ENCODE results near the gene BCAS3.
A peak's percentile ranks its signal among the peaks of the same experiment; 100 is the strongest.

BCAS3 gene

DNA sequence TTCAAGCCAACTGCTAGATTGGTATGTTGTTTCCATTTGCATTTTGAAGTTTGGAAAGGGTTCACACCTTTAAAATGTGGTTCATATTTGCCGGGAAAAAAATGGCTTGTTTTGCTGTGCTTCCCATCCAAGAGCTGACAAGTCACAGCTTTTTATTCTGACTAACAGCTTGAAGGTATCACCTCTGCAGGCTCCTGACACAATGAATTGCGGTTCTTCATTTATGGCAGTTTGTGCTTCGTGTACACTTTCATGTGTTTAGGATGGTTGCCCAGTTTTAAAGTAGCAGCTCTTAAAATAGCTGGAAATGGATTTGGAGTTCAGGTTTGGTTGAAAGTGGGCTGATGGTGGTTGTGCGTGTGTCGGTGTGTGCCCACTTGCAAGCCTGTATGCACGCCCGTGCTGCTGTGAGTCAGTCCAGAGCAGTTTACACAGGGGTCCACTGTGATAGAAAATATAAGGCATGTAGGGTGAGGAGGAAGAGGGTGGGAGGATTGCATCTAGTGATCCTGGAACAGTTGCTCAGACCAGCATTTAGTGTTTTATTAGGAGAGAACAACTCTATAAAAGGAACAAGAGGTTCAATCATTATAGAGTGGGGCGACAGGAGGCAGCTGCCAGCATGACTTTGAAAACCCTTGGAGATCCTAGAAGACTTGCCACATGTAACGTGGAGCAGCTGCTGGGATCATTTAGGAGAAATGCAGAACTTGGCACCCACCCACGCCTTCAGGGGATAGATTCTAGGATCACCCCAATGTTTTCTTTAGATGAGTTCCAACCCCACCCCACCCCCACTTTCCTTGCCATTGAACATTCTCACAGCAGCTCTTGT, 614.0 kb downstream of the BCAS3 start:
- no peak for DNase-seq (ENCODE audit: low read depth)

DNA sequence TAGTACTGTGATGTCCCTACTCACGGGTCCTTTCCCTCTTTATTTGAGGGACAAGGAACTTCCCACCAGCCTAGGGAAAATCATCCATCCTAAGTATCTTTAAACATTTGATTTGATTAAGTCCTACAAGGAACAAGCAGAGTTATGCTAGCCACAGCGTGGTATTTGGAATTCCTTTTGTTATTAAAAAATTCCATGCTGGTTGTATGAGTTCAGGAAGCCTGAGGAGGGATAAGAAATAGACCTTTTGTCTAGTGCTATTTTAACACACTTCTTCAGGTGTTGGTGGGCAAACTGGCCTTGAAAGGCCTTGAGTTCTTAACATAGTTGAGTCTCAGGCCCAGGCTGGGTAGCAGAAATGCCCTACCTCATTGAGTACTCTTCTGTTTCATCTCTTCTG, 616.6 kb downstream of the BCAS3 start:
- no peak for DNase-seq (ENCODE audit: low read depth)

DNA sequence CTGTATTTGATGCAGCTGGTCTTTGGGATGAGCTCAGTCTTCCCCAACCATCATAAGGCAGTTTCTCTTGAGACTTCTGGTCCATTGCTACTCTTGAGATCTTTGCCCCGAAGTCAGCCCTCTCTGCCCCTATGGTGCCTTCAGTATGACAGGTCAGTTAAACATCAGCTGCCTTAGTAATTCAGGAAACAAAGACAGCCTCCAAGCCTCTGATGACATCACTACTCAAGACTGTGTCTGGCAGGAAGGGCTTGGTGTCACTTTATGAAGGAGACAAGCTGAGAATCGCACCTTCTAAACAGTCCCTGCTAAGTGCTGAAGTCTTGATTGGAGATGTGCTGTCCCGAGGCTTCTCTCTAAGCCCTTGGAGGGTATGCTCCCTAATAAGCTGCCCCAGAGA, 617.1 kb downstream of the BCAS3 start:
- peak; percentile 30 for DNase-seq (ENCODE audit: low read depth)

DNA sequence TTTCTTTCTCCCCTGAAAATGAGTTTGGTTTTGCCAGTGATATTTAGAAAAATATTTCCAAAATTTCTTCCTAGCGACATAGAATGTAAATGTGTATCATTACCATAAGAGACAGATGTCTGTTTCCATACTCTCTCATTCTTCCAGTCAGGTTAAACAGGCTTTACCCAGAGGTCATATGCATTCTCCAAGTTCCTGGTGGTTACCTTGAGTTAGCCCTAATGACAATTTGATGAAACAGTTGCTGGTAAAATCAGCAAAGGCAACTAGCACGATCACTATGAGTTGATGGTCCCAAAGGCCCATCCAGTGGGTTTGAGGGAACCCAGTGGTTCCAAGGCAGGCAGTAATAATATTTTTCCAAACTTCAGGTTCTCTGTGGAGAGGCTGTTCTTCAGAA, 618.4 kb downstream of the BCAS3 start:
- no peak for DNase-seq (ENCODE audit: low read depth)

DNA sequence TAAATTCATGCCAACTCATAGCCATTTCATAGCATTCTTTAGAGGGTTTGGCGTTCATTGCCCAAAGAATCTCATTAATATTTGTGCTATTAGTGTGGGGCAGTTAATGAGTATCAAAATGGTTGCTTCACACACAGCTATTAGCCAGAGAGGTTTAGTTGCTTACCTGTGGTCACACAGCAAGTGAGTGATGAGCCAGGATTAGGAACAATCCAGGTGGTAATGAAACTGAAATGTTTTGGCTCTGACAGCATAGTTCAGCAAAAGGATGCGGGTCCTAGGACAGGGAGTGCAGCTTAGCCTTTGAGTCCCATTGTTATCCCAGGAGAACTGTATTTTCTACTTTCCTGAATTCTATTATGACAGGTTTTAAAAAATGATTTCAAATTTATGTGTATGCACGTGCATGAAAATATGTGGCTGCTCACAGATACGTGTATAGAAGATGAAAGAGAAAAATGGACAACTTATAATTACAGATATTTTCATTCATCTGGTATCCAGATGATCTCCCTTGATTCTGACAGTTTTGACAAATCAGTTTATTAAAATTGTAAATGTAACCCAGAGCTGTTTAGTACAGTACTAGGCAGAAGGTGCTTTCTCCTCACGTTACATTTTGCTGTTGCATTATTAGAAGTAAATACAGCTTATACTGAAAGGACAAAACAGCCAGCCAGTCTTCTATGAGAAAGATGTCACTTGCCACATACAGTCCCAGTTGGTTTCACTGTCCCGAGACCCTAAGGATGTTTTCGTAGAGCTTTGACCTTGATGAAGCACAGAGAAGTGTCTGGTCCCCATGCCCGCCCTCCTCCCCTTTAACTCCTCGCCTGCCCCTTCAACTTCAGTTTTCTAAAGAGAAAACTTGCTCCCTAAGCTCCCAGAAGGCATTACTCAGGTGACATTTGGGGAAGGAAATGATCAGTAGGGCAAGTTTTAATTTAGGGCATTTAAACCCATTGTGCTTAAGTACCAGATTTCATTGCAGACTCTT, 622.2 kb downstream of the BCAS3 start:
- no peak for DNase-seq (ENCODE audit: low read depth)

DNA sequence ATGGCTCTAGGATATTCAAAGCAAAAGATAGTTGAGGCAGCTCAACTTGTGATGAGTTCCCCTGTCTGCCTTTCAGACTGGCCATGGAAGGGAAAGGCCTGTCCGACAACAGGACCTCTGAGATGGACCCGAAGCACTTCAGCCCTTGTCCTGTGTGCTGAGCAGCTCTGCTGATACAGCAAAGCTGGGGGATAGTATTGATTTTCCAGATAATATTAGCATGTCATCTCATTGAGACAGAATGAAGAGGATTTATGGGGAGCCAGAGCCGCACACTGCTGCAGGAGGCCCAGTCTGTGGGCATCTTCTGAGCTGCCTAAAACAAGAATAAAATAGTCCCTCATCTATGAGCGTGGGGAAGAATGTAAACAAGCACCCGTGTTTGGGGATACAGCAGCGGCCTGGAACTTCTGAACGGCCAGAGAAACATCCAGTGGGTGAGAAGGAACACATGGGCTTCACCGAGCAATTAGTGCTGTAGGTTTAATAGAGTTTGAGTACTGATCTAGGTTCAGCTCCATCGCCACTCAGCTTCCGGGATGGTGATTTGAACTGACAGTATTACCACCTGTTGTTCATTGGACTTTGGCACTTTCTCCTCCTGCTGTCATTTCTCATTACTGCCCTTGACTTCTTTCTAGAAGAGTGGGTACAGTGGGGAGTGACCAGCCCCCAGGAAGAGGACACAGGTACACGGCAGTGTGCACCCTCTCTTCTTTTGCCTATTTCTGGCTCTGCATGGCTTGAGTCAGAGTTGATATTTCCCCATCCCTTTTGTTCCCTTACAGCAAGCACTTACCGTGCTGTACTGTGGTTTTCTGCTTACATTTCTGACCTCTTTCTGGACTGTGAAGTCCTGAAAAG, 625.5 kb downstream of the BCAS3 start:
- DNase-seq (ENCODE audit: low read depth), result no peak

DNA sequence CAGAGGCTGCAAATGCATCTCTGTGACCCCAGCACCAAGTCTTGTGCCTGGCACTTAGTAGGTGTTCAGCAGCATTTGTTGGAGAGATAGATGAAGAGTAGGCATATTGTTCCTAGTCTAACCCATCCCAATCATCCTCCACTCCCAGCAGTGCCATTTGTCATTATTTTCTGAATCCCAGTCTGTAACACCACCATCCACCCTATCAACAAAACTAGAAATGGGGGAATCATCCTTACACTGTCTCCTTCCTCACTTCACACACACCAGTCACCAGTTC, 626.1 kb downstream of the BCAS3 start:
- DNase-seq (ENCODE audit: low read depth), result no peak

DNA sequence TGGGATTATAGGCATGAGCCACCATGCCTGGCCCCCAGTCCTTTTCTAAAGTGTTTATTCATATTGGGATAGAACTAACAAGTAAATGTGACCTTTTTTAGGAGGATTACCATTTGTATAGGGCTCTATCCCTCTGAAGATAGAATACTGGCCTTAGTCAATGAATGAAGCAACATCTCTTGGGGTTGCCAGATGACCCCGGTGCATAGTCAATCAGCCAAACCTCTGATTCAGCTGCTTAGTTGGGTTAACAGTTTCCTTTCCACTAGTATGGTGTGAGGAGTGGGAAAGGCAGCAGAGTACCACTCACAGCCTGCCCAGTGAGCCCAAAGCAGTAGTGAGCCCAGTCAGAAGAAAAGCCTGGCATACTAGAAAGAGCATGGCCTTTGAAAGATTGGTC, 627.4 kb downstream of the BCAS3 start:
- DNase-seq (ENCODE audit: low read depth), result no peak

DNA sequence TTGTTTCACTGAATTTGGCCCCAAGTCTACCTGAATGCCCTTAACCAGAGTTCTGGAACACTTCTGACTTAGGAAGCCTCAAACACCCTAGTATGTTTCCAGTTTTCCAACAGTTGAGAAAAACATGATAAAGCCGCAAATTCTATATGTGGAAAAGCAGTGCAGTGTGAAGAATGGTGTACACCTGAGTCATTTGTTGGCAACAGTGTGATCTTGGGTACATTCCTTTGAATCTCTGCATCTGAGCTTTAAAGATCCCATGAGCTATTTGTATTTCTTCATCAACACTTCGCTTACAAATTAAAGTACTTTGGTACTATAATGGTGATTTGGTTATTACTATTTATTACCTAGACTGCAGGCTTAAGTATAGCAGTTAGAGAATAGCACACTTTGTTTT, 628.4 kb downstream of the BCAS3 start:
- DNase-seq (ENCODE audit: low read depth), result no peak

DNA sequence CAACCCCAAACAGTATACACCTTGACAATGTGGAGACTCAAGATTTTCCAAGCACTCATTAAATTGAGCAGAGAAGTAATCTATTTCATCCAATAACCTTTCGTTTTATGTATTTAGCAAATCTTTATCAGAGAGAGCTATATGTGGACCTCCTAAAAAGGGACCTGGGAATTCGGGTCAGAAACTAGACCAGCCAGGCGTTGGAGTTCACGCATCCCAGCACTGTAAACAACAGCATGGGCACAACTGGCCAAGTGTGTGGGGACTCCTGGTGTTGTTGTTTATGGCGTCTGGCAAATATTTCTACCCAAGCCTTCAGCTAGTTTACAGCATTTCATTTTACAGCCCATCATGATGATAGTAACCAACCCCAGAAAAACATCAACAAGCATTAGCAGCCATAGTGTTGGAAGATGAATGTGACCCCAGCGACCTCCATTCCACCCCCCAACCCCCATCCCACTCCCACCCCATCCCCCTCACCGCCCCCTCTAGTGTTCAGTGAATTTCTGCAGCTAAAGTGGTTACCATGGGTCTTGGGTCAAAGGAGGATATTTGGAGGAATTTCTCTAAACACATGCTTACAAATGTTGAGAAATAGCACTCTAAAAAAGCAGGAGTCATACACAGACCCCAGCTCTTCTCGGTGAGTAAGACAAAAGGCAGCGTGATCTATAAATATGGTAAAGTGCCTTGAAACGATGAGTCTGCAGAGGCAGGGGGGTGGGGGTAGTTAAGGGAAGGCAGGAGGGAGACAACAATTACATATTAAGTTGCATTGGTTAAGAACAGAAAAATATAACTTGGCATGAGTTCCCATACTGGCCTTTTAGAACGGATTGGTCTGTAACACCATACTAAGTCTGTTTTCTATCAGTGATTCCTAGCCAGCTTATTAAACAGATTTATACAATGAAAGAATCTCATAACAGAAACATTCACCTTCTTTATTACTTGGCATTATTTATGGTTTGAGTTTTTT, 630.5 kb downstream of the BCAS3 start:
- peak; percentile 96 for DNase-seq (ENCODE audit: low read depth)

DNA sequence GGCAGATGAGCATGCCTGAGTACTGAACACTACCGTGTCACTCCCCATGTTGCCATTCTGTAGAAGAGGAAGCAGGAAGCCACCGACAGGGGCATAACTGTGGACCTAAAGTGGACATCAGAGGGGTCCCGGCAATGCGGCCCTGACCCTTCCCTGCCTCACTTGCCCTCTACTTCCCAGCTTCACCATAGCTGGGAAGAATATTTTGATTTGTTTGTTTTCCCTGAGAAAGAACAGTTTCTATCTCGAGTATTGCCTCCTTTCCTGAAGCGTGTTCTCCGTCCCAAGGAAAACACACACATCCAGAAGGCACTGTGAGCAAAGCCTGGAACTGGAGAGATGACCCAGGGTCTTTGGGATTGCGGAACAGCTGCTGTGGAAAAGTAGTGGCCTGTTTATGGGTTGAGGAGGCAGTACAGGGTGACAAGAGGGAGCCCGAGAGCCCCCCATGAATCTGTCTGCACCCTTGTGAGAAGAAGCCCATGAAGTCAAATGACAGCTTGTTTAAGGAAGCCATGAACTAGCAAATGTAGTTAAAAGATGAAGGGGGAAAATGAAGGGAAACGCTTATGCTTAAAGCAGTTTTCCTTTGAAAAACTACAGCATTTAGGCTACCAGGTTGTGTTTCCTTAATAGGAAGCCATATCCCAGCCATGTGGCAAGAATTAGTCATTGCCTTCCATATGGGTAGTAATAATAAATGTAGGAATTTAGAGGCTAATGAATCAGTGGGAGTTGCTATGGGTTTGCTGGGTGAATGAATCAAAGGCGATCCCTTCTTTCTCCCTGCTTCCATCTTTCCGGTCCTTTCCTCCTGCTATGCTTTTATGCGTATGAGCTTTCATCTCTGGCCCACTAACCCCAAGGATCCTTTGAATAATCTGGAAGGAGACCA, 632.0 kb downstream of the BCAS3 start:
- DNase-seq (ENCODE audit: low read depth), result peak; percentile 55

DNA sequence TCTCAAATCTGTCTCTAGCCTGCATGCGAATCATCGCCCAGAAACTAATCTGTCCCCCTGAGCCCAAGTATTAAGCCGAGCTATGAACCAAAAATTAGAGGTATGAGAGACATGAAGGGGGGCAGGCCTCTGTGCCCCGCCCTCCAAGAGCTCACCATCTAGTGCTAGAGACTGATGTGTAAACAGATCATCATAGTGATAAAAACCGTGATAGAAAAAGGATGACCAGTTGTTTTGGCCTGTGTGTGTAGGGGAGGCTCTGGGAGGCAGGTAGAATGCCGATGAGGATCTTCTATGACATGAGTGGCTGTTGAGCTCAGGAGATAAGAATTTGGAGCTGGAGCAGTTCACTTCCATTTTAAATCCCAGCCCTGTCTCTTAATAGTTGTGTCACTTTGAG, 632.9 kb downstream of the BCAS3 start:
- no peak for DNase-seq (ENCODE audit: low read depth)

DNA sequence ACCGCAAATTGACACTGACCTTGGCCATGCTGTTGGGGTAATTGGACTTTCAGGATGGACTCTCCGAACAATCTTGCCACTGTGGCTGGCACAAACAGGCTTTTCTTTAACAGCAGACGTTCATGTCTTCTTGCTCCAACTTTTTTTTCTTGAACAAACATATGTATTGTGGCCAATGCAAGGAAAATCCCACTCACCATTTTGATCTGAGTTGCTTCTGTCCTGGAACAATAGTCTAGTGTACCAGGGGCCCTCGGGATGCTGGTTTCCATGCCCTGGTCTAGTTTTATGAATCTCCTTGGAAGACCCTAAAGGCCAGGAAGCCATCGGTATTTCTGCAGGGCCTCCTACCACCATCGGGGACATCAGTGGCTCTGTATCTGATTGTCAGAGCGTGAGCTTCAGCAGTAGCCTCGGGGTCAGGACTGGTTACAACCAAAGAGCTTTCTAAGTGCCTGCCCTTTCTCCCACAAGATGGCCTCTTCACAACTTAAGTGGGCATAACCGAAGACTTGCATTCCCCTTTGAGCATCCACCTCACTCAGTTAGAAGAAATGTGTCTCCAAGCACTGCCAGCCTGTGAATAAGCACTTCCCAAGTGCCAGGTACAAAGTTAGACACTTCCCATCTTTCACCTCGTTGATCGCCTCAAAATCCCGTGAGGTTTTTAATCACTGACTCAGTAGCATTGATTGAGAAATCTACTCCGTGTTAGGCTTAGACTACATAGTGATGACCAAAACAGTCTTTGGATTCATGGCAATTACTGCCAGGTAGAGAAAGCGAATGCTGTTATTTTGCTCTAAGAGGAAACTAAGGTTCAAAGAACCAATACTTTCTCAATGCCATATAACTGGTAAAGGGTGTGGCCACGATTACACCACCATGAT, 635.0 kb downstream of the BCAS3 start:
- no peak for DNase-seq (ENCODE audit: low read depth)

DNA sequence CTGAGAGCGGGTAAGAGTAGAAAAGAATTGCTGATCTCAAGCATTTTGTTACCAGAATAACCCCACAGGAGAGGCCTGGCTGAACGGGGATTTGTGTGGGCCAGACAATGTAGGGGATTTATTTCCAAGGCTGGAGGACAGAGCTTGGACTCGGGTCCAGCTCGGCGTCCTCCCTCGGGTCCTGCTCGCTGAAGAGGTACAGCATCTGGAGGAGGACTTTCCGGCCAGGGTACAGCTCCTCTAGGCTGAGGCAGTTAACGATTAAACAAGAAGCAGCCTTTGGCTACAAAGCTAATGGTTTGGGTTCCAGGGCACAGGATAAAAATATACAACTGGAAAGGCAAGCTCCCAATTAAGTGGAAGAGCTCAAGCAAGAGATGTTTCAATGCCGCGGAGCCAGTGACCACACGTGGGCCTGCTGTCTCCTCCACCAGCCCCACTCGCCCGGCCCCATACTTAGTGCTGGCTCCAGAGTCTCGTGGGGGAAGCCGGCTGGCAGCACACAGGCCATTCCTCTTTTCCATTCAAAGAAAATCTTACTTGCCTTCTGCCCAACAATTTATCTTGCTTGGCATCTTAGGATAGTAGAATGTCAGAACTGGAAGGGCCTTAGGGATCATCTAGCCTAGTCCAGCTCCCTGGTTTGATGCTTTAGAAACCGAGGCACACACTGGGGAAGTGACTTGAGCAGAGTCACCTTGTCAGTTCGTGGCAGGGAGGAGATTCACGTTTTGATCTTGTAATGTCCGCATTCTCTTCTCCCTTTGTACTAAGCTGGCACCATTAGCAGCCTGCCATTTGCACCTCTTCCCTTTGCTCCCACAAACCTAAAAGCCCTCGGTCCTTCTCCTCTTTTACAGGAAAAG, 636.0 kb downstream of the BCAS3 start:
- DNase-seq (ENCODE audit: low read depth), result no peak

DNA sequence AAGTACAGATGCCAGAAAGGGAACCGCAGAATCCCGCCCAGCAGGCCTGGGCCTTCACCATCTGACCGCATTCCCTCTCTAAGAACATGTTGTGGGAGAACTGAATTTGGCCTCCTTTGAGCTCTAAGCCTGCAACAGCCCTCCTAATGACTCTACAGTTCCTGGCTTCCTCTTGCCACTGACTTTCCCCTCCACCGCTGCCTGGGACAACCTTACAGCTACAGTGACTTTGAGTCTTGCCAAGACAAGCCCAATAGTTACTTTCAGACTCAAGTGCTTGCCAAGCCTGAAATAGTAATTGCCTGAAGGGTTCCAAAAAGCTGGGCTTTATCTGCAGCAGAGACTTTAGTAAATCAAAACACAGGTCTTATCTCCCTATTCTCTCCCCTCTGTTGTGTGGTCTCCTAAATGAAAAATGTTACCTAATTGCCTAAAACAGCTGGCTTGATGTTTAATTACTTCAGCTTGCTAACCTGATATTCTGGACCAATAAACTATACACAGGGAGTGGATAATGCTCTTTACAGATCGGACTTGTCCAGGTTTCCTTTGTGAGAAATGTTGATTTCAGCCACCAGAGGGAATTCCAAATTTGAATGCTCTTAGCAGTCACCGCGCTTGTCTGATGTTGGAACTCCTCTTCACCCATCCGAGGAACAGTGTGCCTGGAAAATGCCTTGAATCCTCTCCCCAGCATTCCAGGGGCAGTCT, 636.9 kb downstream of the BCAS3 start:
- DNase-seq (ENCODE audit: low read depth), result peak; percentile 57

DNA sequence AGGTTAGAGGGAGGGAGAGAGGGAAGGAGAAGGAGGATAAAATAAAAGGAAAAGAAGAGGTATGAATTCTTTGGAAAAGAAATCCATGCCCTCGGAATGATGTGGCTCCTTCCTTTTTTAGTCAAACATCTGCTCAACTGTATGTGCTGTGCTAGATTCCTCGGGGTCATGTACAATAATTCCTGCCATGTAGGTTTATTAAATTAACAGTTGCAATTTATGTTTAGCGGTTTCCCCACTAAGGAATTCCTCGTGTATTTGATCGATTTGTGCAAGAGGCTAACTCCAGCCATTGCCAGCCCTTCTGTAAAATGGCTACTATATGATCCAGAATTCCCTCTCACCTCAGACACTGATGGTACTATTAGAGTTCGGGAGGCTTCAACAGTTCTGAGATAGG, 639.0 kb downstream of the BCAS3 start:
- no peak for DNase-seq (ENCODE audit: low read depth)

DNA sequence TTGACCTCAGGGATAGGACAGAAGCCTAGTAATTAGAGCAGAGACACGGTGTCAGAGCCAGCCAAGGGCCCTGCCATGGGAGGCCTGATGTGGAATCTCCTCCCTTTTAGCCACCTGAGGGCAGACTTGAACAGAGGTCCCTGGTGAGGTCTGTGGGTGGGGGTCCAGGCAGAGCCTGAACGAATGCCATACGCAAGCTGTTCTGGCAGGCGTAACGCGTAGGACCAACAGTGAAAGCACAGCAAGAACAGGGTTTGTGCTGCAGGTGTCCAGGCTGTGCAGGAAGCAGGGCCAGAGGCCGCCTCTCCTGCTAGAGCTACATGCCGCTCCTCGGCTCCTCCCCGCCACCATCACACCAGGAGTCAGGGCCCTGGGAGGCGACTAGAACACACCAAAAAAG, 640.1 kb downstream of the BCAS3 start:
- DNase-seq (ENCODE audit: low read depth), result no peak
